C4-2B (cell line): Measurements from ENCODE around the gene MRPL10.

Experiments used
- CTCF ChIP-seq: fragments of 450-650 bp; conservative IDR thresholded peaks from 2 replicates; pipeline ENCODE4 v1.5.1; 2017; ENCODE audit warnings: mild to moderate bottlenecking
- ZFX ChIP-seq: fragments of 450-650 bp; IDR thresholded peaks from 2 replicates; pipeline ENCODE4 v1.6.1; 2017

GRCh38 chr17:47808830-47809480 is 22.4 kb downstream of the MRPL10 start:
- TF ChIP-seq CTCF, result no peak
- no peak for TF ChIP-seq ZFX
